ENCODE results near the gene DCN.

GRCh38 chr12:91103101-91103500, 79.5 kb downstream of the DCN start:
- TF ChIP-seq CTCF (IDR thresholded peaks at IDR 0.05; ENCODE audit: borderline replicate concordance, extremely low read depth, low read length, poor library complexity, severe bottlenecking) (no peak), EZH2 (IDR thresholded peaks at IDR 0.05; ENCODE audit: borderline replicate concordance, low read depth, low read length, severe bottlenecking) (no peak)
